Measurements from ENCODE around the gene SYNE1. TPM values are rescaled to one million over a fixed set of nuclear protein-coding genes. Genes with fewer than 3 reads are reported as not detected.

The SYNE1 gene
- total RNA-seq, 4 donors from 2014 or later = 7.4 to 66.4 (median 20.7) TPM

GRCh38 chr6:152680151-152680550, 43.0 kb upstream of the SYNE1 start:
- Histone ChIP-seq H3K4me1 (no peaks in the 10 kb centered on the region), H3K4me3 (no peak overlapping the region), H3K27ac (no peak overlapping the region), H3K27me3 (no peaks in the 10 kb centered on the region), H3K9me3 (no peaks in the 10 kb centered on the region), H3K36me3 (no peaks in the 10 kb centered on the region)
- DNase-seq = no peak
- WGBS, 2 donors = 80 to 95% methylated on average over 1 of the region's 1 CpG
- TF ChIP-seq POLR2A (IDR thresholded peaks at IDR 0.05) = no peak
- no peak for TF ChIP-seq CTCF (IDR thresholded peaks at IDR 0.05)
- intact Hi-C loops (cut with DNase I) = no loop called here

GRCh38 chr6:152673236-152673635, 36.1 kb upstream of the SYNE1 start:
- DNase-seq = no peak
- Histone ChIP-seq H3K4me1 (no peaks in the 10 kb centered on the region), H3K4me3 (no peak overlapping the region), H3K27me3 (no peaks in the 10 kb centered on the region), H3K27ac (no peak overlapping the region), H3K9me3 (no peaks in the 10 kb centered on the region), H3K36me3 (no peaks in the 10 kb centered on the region)
- intact Hi-C loops (cut with DNase I) = no loop called here
- TF ChIP-seq POLR2A (IDR thresholded peaks at IDR 0.05) (no peak), CTCF (IDR thresholded peaks at IDR 0.05) (no peak)

- Histone ChIP-seq H3K4me1 (no peaks in the 10 kb centered on the region), H3K4me3 (no peak overlapping the region), H3K36me3 (no peaks in the 10 kb centered on the region), H3K9me3 (no peaks in the 10 kb centered on the region), H3K27ac (no peak overlapping the region), H3K27me3 (no peaks in the 10 kb centered on the region)
- DNase-seq = no peak
- TF ChIP-seq POLR2A (IDR thresholded peaks at IDR 0.05) (no peak), CTCF (IDR thresholded peaks at IDR 0.05) (no peak)
- intact Hi-C loops (cut with DNase I) = no loop called here
- WGBS, 2 donors = 47 to 57% methylated on average over 4 of the region's 4 CpGs
Observed at GRCh38 chr6:152671171-152671570, 34.0 kb upstream of the SYNE1 start.

- Histone ChIP-seq H3K9me3 (no peaks in the 10 kb centered on the region), H3K27me3 (no peaks in the 10 kb centered on the region), H3K27ac (no peak overlapping the region), H3K36me3 (no peaks in the 10 kb centered on the region), H3K4me3 (no peak overlapping the region), H3K4me1 (no peaks in the 10 kb centered on the region)
- TF ChIP-seq CTCF (IDR thresholded peaks at IDR 0.05) (peak in 4 of 6 experiments; percentile 16 to 41 (median 32)), POLR2A (IDR thresholded peaks at IDR 0.05) (no peak)
- no peak for DNase-seq
- intact Hi-C loops (cut with DNase I) = no loop called here
- WGBS, 2 donors = 18 to 27% methylated on average over 1 of the region's 1 CpG
Observed at GRCh38 chr6:152669895-152670294, 32.7 kb upstream of the SYNE1 start.

- H3K4me3 ChIP-seq = no peak overlapping the region
- no peaks in the 10 kb centered on the region for H3K27me3 ChIP-seq
- TF ChIP-seq CTCF (IDR thresholded peaks at IDR 0.05) = no peak
- no peak for TF ChIP-seq POLR2A (IDR thresholded peaks at IDR 0.05)
- H3K4me1 ChIP-seq = no peaks in the 10 kb centered on the region
- 90 to 94% methylated on average over 3 of the region's 3 CpGs for WGBS, 2 donors
- H3K27ac ChIP-seq = no peak overlapping the region
- intact Hi-C loops (cut with DNase I) = no loop called here
- no peaks in the 10 kb centered on the region for H3K9me3 ChIP-seq
- no peaks in the 10 kb centered on the region for H3K36me3 ChIP-seq
- no peak for DNase-seq
Observed at GRCh38 chr6:152661776-152662175, 24.6 kb upstream of the SYNE1 start.
